Osteocyte (in vitro differentiated cells): ENCODE data around the gene E2F6. TPM values are rescaled to one million over a fixed set of nuclear protein-coding genes. Genes with fewer than 3 reads are reported as not detected.
A peak's percentile ranks its signal among the peaks of the same experiment; 100 is the strongest.

ENCODE experiments used
- DNase-seq: peaks from one replicate; pipeline ENCODE4 v3.0.0; 2021; ENCODE audit warnings: mixed read lengths; ENCODE audit not compliant: unreplicated experiment; ENCODE audit errors: extremely low spot score
- H3K27ac Mint-ChIP-seq: one replicate; pipeline ENCODE4 v1.8.0; 2021; ENCODE audit warnings: mild to moderate bottlenecking, mixed read lengths; ENCODE audit not compliant: unreplicated experiment
- H3K27me3 Mint-ChIP-seq: one replicate; pipeline ENCODE4 v1.8.0; 2021; ENCODE audit warnings: mixed read lengths; ENCODE audit not compliant: unreplicated experiment
- H3K36me3 Mint-ChIP-seq: one replicate; pipeline ENCODE4 v1.8.0; 2021; ENCODE audit warnings: mixed read lengths; ENCODE audit not compliant: unreplicated experiment
- H3K4me1 Mint-ChIP-seq: one replicate; pipeline ENCODE4 v1.8.0; 2021; ENCODE audit warnings: mixed read lengths; ENCODE audit not compliant: unreplicated experiment
- H3K4me3 Mint-ChIP-seq: one replicate; pipeline ENCODE4 v1.8.0; 2021; ENCODE audit warnings: mild to moderate bottlenecking, moderate library complexity, mixed read lengths; ENCODE audit not compliant: unreplicated experiment
- H3K9me3 Mint-ChIP-seq: one replicate; pipeline ENCODE4 v1.8.0; 2021; ENCODE audit warnings: mixed read lengths; ENCODE audit not compliant: unreplicated experiment
- CTCF ChIP-seq: fragments of 200-600 bp; sonication (generic); IDR thresholded peaks from 2 replicates; pipeline ENCODE4 v1.5.0; 2021; ENCODE audit warnings: antibody characterized with exemption, mild to moderate bottlenecking, moderate library complexity
- total RNA-seq: library from RNA; stranded (reverse); gene quantifications from 2 replicates; pipeline ENCODE4 v1.2.1, GENCODE V29; 2021

The E2F6 gene
- total RNA-seq, 1 donor from 2014 or later: 14.8 TPM

GRCh38 chr2:11506611-11506969 lies 40.6 kb upstream of the E2F6 start:
- Mint-ChIP-seq H3K4me1 (no peaks in the 10 kb centered on the region), H3K27ac (no peak overlapping the region), H3K36me3 (no peaks in the 10 kb centered on the region), H3K27me3 (peaks cover 18% of the 10 kb centered on the region), H3K9me3 (peaks cover 8% of the 10 kb centered on the region), H3K4me3 (no peak overlapping the region)
- DNase-seq: no peak
- no peak for TF ChIP-seq CTCF

DNA sequence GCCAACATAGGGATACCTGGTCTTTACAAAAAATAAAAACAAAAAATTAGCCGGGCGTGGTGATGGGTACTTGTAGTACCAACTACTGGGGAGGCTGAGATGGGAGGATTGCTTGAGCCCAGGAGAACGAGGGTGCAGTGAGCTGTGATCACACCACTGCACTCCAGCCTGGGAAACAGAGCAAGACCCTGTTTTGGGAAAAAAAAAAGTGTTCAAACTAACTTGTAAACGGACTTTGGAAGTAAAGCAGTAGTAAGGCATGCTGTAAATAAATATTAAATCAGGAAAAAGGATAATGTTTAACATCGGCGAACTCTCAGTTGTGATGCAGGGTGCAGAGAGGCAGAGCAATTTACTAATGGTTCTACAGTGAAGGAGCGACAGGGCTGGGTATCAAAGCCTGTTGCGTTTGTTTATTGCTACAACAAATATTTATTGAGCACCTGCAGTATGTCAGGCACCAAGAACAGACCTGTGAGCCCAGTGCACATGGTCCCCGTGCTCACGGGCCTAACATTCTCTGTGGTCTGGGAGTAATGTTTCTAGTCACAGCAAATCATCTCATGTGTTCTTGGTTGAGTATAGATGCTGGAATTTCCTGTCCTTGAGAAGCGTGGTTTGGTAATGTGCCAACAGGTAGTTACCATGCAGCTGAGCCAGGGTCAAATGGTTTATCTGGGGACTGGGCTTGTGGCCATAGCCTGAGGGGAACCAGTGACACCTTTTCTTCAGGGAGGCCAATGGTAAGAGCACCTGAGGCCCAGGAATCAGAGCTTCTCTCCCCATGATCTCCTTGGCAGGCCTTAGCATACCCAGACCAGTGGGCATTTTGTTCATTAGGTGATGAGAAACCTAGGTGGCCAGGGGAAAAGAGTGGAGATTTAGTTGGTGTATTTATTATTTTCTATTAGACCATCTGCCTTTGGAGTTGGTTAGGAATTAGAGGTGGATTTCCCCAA lies 40.0 kb upstream of the E2F6 start:
- peaks cover 8% of the 10 kb centered on the region for H3K9me3 Mint-ChIP-seq
- H3K36me3 Mint-ChIP-seq: no peaks in the 10 kb centered on the region
- peak; percentile 60 for DNase-seq
- H3K27me3 Mint-ChIP-seq: peaks cover 12% of the 10 kb centered on the region
- no peaks in the 10 kb centered on the region for H3K4me1 Mint-ChIP-seq
- no peak overlapping the region for H3K27ac Mint-ChIP-seq
- TF ChIP-seq CTCF: no peak
- H3K4me3 Mint-ChIP-seq: no peak overlapping the region

DNA sequence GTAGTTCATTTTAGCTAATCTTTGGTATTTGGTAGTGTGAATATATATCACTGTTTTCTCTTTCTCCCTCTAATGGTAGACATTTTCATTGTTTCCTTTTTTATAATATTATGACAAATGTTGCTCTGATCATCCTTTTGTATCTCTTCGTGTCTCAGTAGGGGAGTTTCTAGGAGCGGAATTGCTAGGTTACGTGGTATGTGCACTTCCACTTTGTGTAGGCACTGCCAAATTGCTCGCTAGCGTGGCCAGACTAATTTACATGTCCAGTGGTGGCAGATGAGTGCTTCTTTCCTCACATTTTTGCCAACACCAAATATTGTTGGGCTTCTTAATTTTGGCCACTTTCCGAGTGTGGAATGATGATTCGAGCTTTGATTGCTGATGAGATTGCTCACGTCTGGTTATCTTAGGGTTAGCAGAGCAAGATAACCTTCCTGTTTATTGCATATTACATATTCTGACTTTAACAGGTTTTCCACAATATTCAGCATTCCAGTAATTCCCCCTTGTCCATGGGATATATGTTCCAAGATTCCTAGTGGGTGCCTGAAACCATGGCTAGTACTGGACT lies 37.5 kb upstream of the E2F6 start:
- no peak overlapping the region for H3K27ac Mint-ChIP-seq
- peaks cover 11% of the 10 kb centered on the region for H3K27me3 Mint-ChIP-seq
- TF ChIP-seq CTCF: no peak
- peaks cover 8% of the 10 kb centered on the region for H3K9me3 Mint-ChIP-seq
- no peaks in the 10 kb centered on the region for H3K36me3 Mint-ChIP-seq
- H3K4me3 Mint-ChIP-seq: no peak overlapping the region
- DNase-seq: no peak
- peaks cover 6% of the 10 kb centered on the region for H3K4me1 Mint-ChIP-seq

DNA sequence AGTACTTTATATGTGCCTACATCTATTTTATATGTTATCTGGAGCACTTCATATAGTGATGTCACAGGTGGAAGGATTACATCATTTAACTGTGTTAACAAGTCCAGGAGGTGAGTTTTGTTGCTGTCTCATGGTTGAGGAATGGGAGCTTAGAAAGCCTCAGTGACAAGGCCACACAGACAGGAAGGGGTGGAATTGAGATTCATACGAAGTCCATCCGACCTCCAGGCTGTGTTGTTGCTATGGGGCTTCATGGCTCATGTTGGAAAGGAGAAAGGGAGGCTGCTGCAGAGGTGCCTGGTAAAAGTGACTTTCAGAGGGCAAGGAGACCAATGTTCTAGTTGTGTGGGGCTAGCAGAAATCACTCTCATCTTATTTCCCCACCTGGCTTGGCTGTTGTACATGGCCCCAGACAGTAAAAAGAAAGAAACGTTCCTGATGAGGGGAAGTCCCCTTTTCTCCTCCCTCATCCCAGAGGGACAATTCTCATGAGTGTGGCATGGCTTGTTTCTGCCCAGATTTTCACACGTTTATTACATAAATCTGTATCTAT lies 36.9 kb upstream of the E2F6 start:
- peaks cover 10% of the 10 kb centered on the region for H3K4me1 Mint-ChIP-seq
- H3K9me3 Mint-ChIP-seq: peaks cover 8% of the 10 kb centered on the region
- H3K4me3 Mint-ChIP-seq: no peak overlapping the region
- peaks cover 14% of the 10 kb centered on the region for H3K27me3 Mint-ChIP-seq
- DNase-seq: no peak
- H3K36me3 Mint-ChIP-seq: no peaks in the 10 kb centered on the region
- no peak overlapping the region for H3K27ac Mint-ChIP-seq
- TF ChIP-seq CTCF: no peak

- H3K27ac Mint-ChIP-seq: no peak overlapping the region
Measured at GRCh38 chr2:11500702-11501303, 34.8 kb upstream of the E2F6 start.

More at GRCh38 chr2:11500702-11501303, 34.8 kb upstream of the E2F6 start:
- H3K36me3 Mint-ChIP-seq: no peaks in the 10 kb centered on the region
- no peak for TF ChIP-seq CTCF
- peaks cover 8% of the 10 kb centered on the region for H3K9me3 Mint-ChIP-seq
- H3K4me1 Mint-ChIP-seq: peaks cover 10% of the 10 kb centered on the region
- no peak for DNase-seq
- H3K27me3 Mint-ChIP-seq: peaks cover 22% of the 10 kb centered on the region
- H3K4me3 Mint-ChIP-seq: no peak overlapping the region
